GM11168 (cell line): ENCODE results near the gene CNDP2.
"Not testable (repeated sequence)": the region's sequence is repeated elsewhere in the genome, so short reads cannot be mapped to it uniquely, and the experiment has no call there.

Experiments
- in situ Hi-C: fragments of 300-500 bp; cut with MboI; formaldehyde crosslinking; loops from one replicate; pipeline ENCODE4 v1.12.0; 2022; ENCODE audit warnings: low sequenced_read_pairs; ENCODE audit not compliant: unreplicated experiment

CNDP2 gene

DNA sequence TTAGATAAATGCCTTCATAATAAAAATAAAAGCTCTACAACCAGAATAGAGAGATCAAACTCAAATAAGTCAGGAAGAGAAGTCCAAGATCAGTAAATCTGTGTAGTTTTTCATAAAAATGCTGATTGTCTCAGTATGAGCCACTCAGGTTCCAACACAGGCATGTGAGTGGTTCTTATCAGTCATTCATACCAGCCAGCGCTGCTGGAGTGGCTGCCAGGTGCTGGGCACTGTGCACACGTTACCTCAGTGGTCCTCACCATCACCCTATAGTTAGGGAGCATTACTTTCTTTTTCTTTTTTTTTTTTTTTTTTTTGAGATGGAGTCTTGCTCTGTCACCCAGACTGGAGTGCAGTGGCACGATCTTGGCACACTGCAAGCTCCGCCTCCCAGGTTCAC, 61.9 kb downstream of the CNDP2 start:
- in situ Hi-C loops = no loop called here

GRCh38 chr18:74562131-74562730, 66.1 kb downstream of the CNDP2 start:
- in situ Hi-C loops = no loop called here

DNA sequence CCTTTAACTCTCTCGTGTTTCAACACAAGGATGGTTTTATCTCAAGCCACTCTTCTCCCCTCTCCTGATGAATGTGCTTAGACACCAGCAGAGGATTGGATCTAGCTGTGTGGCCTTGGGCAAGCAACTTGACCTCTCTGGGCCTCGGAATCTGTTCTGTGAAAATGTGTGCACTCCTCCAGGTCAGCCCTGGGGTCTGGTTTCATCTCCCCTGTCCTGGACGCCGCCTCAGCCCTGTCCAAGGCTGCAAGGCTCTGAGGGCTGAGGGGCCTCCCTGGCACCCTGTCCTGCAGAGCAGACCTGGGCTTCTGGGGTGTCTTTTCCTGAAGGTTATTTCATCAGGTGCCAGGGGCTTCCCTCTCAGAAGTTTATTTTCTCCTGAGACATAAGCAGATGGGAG, 66.6 kb downstream of the CNDP2 start:
- in situ Hi-C loops = no loop called here

GRCh38 chr18:74563999-74564398, 67.8 kb downstream of the CNDP2 start:
- in situ Hi-C loops = no loop called here

DNA sequence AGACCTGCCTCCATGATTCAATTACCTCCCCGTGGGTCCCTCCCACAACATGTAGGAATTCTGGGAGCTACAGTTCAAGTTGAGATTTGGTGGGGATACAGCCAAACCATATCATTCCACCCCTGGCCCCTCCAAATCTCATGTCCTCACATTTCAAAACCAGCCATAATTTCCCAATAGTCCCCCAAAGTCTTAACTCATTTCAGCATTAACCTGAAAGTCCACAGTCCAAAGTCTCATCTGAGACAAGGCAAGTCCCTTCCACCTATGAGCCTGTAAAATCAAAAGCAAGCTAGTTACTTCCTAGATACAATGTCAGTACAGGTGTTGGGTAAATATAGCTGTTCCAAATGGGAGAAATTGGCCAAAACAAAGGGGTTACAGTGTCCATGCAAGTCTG, 69.0 kb downstream of the CNDP2 start:
- in situ Hi-C loops = not testable (repeated sequence)

DNA sequence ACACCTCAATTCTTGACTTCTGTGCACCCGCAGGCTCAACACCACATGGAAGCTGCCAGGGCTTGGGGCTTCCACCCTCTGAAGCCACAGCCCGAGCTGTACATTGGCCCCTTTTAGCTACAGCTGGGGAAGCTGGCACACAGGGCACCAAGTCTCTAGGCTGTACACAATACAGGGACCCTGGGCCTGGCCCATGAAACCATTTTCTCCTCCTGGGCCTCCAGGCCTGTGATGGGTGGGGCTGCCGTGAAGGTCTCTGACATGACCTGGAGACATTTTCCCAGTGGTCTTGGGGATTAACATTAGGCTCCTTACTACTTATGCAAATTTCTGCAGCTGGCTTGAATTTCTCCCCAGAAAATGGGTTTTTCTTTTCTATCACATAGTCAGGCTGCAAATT, 69.8 kb downstream of the CNDP2 start:
- in situ Hi-C loops = not testable (repeated sequence)

GRCh38 chr18:74567822-74568221, 71.7 kb downstream of the CNDP2 start:
- in situ Hi-C loops = no loop called here

GRCh38 chr18:74569401-74569800, 73.2 kb downstream of the CNDP2 start:
- in situ Hi-C loops = no loop called here

DNA sequence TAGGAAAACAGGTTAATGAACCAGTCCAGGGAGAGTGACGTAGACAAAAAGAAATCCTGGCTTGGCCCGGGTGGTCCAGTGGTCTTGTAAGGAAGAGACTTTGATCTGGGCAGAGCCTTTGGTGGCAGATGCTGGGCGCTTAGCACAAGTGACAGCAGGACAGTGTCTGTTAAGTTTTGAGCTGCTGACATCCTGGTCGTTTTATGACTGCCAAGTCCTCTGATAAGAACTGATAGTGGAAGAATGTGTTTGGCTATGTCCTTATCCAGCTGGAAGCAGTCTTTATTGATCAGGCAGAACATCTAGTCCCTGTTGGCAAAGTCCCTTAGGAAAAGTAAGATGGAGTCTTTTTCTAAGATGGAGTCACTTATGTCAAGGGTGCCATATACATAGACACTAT, 74.1 kb downstream of the CNDP2 start:
- in situ Hi-C loops = no loop called here

DNA sequence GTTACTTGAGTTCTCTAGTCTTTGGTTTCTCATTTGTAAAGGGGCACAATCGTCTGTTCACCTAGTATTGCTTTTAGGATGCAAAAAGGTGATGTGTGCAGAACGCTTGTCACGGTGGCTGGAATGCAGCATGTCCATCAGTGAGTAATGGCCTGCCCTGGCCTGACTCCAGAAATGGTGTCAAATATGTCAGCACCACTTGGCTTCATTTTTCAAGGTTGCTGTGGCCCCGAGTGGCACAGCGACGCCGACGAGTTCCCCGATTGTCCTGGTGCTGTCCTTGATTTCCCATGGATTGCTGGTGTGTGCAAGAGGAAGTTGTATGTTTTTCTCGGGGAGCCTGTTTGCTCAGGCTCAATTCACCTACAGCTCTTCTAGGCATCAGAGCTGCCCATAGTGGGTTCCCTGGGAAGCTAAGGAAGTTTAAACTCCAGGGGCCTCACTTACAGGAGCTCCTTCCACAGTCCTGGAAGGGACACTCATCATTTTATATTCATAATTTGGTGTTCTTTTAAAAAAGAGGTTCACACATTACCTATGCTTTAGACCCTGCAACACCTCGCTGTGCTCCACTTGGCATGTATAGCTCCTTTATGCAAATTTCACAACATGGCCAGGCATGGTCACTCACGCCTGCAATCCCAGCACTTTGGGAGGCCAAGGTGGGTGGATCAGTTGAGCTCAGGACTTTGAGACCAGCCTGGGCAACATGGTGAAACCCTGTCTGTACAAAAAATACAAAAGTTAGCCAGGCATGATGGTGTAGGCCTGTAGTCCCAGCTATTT, 75.9 kb downstream of the CNDP2 start:
- in situ Hi-C loops = no loop called here

DNA sequence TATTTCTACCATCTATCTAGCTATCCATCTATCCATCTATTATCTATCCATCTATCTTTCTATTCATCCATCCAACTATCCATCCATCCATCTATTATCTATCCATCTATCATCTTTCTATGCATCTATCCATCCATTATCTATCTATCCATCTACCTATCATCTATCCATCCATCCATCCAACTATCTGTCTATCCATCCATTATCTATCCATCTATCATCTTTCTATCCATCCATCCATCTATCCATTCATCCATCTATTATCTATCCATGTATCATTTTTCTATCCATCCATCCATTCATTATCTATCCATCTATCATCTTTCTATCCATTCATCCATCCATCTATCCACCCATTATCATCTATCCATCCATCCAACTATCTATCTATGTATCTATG, 76.9 kb downstream of the CNDP2 start:
- in situ Hi-C loops = no loop called here
